ENCODE data around the gene PEX11G.

DNA sequence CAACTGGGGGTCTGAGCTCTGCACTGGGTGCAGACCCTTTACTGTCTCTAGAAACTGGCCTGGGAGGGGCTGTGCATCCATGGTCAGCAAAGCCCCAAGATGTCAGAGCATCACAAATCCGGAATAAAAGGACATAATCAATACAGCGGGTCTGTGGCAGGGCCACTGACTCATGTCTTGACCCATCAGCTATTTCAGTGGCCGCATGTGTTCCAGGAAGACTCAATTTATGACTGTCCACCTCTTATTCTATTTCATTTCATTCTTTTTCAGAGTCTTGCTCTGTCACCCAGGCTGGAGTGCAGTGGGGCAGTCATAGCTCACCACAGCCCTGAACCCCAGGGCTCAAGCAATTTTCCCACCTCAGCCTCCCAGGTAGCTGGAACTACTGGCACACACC lies 53.2 kb downstream of the PEX11G start:
- TF ChIP-seq POLR2AphosphoS5 (IDR thresholded peaks at IDR 0.05; ENCODE audit: low read depth, low read length) (no peak), POLR2A (IDR thresholded peaks at IDR 0.05; ENCODE audit: low read depth, low read length) (no peak), SPI1 (IDR thresholded peaks at IDR 0.05; ENCODE audit: low read depth, low read length) (no peak)

Data from GM12891 (cell line).